ENCODE results near the gene TCERG1L.

The TCERG1L gene

GRCh38 chr10:131065673-131066305 is 245.7 kb downstream of the TCERG1L start:
- DNase-seq (ENCODE audit: low spot score) = no peak

GRCh38 chr10:131063311-131063710 is 248.2 kb downstream of the TCERG1L start:
- peak; percentile 61 for DNase-seq (ENCODE audit: low spot score)

GRCh38 chr10:131062621-131063260 is 248.8 kb downstream of the TCERG1L start:
- no peak for DNase-seq (ENCODE audit: low spot score)

- no peak for DNase-seq (ENCODE audit: low spot score)
These were observed 250.3 kb downstream of the TCERG1L start for GRCh38 chr10:131061216-131061615.

GRCh38 chr10:131059881-131060280 is 251.6 kb downstream of the TCERG1L start:
- DNase-seq (ENCODE audit: low spot score) = no peak

GRCh38 chr10:131058799-131059198 is 252.7 kb downstream of the TCERG1L start:
- no peak for DNase-seq (ENCODE audit: low spot score)

GRCh38 chr10:131056781-131057180 is 254.7 kb downstream of the TCERG1L start:
- no peak for DNase-seq (ENCODE audit: low spot score)

GRCh38 chr10:131056091-131056579 is 255.4 kb downstream of the TCERG1L start:
- DNase-seq (ENCODE audit: low spot score) = no peak

GRCh38 chr10:131055437-131055836 is 256.1 kb downstream of the TCERG1L start:
- no peak for DNase-seq (ENCODE audit: low spot score)

- no peak for DNase-seq (ENCODE audit: low spot score)
These were observed 258.3 kb downstream of the TCERG1L start for GRCh38 chr10:131053192-131053591.

GRCh38 chr10:131050162-131050766 is 261.3 kb downstream of the TCERG1L start:
- DNase-seq (ENCODE audit: low spot score) = no peak

- DNase-seq (ENCODE audit: low spot score) = peak; percentile 6
These were observed 262.5 kb downstream of the TCERG1L start for GRCh38 chr10:131049016-131049415.

GRCh38 chr10:131048606-131049005 is 262.9 kb downstream of the TCERG1L start:
- no peak for DNase-seq (ENCODE audit: low spot score)

- no peak for DNase-seq (ENCODE audit: low spot score)
These were observed 264.0 kb downstream of the TCERG1L start for GRCh38 chr10:131047501-131047900.

GRCh38 chr10:131046194-131046593 is 265.3 kb downstream of the TCERG1L start:
- no peak for DNase-seq (ENCODE audit: low spot score)

GRCh38 chr10:131044379-131045111 is 267.0 kb downstream of the TCERG1L start:
- no peak for DNase-seq (ENCODE audit: low spot score)

GRCh38 chr10:131043039-131043691 is 268.4 kb downstream of the TCERG1L start:
- peak; percentile 16 for DNase-seq (ENCODE audit: low spot score)

All from cerebellar cortex (tissue), 1 donor.